ENCODE results near the gene CRYAA.
"Not testable (repeated sequence)": the region's sequence is repeated elsewhere in the genome, so short reads cannot be mapped to it uniquely, and the experiment has no call there.

Gene CRYAA

DNA sequence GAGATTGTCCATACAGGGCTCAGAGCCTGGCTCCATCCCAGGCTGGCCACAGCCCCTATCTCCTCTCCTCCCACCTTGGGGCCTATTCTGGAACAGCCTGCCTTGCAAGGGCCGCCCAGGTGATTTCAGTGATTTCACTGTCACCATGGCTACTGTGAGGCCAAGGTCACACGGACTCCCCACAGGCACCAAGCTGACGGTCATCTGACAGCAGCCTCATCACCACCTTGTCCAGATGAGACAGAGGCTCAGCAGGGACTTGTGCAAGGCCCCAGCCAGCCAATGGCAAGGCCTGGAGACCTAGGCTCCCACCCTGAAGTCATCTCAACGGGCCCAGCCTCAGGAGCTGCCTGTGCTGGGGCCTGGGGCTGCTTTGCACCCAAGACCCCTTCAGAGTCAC, 6.2 kb downstream of the CRYAA start:
- POLR2A ChIA-PET; DNase-seq (ENCODE audit: extremely low spot score); CTCF ChIA-PET: not testable (repeated sequence)

DNA sequence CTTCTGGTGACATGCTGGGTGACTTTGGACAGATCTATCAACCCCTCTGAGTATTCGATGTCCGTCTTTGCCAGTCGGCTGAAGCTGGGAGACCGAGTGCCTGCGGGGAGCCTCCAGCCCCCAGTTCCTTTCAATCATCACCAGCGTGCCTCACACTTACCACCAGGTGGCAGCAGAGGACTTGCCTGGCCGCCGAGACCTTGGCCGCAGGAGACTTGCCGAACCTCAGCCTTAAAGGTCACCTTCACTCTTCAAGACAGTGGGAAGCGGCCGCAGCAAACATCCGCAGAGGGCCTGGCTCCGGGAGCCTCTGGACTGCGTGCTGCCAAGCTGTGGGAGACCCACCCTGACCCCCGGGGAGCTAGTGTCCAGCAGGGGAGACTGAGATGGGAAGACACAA, 7.8 kb downstream of the CRYAA start:
- DNase-seq (ENCODE audit: extremely low spot score); POLR2A ChIA-PET; CTCF ChIA-PET: not testable (repeated sequence)

GRCh38 chr21:43177043-43177906, 8.5 kb downstream of the CRYAA start:
- POLR2A ChIA-PET; DNase-seq (ENCODE audit: extremely low spot score); CTCF ChIA-PET: not testable (repeated sequence)

- POLR2A ChIA-PET; DNase-seq (ENCODE audit: extremely low spot score); CTCF ChIA-PET: not testable (repeated sequence)
These were observed 9.5 kb downstream of the CRYAA start for GRCh38 chr21:43178175-43178826.

DNA sequence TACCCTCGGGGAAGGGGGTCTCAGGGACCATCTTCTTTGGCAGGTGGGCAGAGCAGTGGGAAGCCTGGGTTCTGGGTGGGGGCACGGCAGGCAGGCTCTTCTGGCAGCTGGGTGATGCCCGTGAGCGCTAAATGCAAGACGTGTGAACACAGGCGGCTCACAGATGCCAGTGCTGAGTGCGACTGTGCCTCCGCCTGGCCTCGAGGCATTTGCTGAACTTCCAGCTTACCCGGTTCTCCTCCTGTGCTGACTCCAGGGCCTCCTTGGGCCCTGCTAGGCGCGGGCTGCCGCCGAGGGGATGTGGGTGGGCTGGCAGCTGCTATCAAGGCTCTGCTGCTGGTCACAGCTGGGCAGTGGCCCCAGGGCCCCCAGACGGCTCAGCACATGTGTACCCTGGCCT, 12.2 kb downstream of the CRYAA start:
- CTCF ChIA-PET; POLR2A ChIA-PET; DNase-seq (ENCODE audit: extremely low spot score): not testable (repeated sequence)

DNA sequence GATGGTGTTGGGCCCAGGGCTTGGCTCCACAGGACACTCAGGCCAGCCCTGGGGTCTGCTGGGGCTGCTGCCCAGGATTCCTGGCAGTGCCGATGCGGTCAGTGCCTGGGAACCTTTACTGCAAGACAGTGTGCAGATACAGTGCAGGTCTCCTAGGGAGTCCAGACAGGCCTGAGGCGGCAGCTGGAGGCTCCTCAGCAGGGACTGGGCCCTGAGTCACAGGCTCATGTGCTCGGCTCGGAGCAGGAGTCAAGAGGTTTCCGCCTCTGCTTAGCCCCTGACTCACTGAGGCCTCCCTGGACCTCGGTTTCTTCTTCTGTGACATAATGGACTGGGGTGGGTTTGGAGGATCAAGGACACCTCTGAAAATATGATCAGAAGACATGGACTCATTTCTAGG, 18.5 kb downstream of the CRYAA start:
- DNase-seq (ENCODE audit: extremely low spot score); POLR2A ChIA-PET; CTCF ChIA-PET: not testable (repeated sequence)

DNA sequence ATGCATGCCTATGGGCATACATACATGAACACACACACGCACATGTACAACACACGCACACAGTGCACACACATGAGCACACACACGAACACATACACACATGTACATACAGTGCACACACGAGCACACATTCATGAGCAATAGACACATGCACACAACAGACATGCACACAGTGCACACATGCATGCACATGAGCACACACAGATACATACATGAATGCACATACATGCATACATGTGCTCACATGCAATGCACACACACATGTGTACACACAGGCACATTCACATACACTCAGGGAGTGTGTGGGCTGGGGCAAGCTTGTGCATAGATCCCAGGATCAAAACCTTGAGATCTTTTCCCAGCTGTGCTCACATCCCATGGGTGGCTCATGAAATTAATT, 18.9 kb downstream of the CRYAA start:
- TF ChIP-seq CTBP1 (IDR thresholded peaks at IDR 0.05; ENCODE audit: borderline replicate concordance): no peak
- TF ChIP-seq TARDBP (IDR thresholded peaks at IDR 0.05): no peak
- TF ChIP-seq FOXK2 (IDR thresholded peaks at IDR 0.05): no peak
- no peak for TF ChIP-seq HDGF (IDR thresholded peaks at IDR 0.05; ENCODE audit: borderline replicate concordance)
- no peak for TF ChIP-seq SP1 (IDR thresholded peaks at IDR 0.05)
- TF ChIP-seq, protein P1, sequence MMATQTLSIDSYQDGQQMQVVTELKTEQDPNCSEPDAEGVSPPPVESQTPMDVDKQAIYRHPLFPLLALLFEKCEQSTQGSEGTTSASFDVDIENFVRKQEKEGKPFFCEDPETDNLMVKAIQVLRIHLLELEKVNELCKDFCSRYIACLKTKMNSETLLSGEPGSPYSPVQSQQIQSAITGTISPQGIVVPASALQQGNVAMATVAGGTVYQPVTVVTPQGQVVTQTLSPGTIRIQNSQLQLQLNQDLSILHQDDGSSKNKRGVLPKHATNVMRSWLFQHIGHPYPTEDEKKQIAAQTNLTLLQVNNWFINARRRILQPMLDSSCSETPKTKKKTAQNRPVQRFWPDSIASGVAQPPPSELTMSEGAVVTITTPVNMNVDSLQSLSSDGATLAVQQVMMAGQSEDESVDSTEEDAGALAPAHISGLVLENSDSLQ (IDR thresholded peaks at IDR 0.05): no peak
- no peak for TF ChIP-seq L3MBTL2 (conservative IDR thresholded peaks at IDR 0.05)
- no peak for TF ChIP-seq ELF4 (IDR thresholded peaks at IDR 0.05)
- TF ChIP-seq BHLHE40 (IDR thresholded peaks at IDR 0.05; ENCODE audit: borderline replicate concordance): no peak
- no peak for DNase-seq (ENCODE audit: extremely low spot score)
- POLR2A ChIA-PET: no interaction called here
- CTCF ChIA-PET: no interaction called here

DNA sequence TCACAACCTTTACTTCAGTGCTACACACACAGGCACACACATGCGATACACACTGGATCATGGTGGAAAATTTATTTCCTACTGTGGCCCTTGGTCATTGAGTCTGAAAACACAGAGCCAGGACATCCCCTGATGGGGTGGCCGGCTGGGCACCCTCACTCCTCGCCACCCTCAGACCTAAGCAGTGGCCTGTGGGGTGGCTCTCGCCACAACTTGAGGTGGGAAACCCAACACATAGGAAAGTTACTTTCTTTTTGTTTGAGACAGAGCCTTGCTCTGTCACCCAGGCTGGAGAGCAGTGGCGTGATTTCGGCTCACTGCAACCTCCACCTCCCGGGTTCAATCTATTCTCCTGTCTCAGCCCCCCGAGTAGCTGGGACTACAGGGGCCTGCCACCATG, 19.4 kb downstream of the CRYAA start:
- TF ChIP-seq L3MBTL2 (conservative IDR thresholded peaks at IDR 0.05) (no peak), ZNF384 (IDR thresholded peaks at IDR 0.05) (no peak), HDGF (IDR thresholded peaks at IDR 0.05; ENCODE audit: borderline replicate concordance) (no peak), ARNT (IDR thresholded peaks at IDR 0.05) (no peak), ELF4 (IDR thresholded peaks at IDR 0.05) (no peak), SP1 (IDR thresholded peaks at IDR 0.05) (no peak), FOXM1 (IDR thresholded peaks at IDR 0.05; ENCODE audit: borderline replicate concordance) (no peak)
- ChIA-PET CTCF (no interaction called here), POLR2A (no interaction called here)
- no peak for DNase-seq (ENCODE audit: extremely low spot score)

DNA sequence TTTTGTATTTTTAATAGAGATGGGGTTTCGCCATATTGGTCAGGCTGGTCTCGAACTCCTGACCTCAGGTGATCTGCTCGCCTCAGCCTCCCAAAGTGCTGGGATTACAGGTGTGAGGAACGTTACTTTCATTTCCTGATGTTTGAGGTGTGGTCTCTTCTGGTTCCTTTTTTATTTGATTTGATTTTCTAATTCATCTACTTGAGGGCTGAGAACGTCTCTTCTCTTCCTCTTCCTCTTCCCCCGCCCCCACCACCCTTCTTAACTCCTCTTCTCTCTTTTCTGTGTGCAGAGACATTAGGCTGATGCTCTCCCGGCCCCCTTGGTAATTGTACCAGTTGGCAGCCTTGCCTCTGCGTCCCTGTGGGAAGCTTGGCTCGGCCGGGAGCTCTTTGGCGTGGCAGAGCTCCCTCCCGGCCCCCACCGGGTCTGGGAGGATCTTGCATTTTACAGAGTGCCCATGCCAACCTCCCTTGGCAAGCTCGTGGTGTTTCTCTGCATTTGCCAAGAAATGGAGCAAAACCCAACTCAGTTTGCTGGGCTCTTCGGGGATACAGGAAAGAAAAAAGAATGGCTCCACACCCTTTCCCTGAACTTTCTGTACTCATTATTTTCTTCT, 19.9 kb downstream of the CRYAA start:
- no peak for DNase-seq (ENCODE audit: extremely low spot score)
- CTCF ChIA-PET: no interaction called here
- no peak for TF ChIP-seq LEF1 (IDR thresholded peaks at IDR 0.05; ENCODE audit: borderline replicate concordance)
- POLR2A ChIA-PET: no interaction called here

DNA sequence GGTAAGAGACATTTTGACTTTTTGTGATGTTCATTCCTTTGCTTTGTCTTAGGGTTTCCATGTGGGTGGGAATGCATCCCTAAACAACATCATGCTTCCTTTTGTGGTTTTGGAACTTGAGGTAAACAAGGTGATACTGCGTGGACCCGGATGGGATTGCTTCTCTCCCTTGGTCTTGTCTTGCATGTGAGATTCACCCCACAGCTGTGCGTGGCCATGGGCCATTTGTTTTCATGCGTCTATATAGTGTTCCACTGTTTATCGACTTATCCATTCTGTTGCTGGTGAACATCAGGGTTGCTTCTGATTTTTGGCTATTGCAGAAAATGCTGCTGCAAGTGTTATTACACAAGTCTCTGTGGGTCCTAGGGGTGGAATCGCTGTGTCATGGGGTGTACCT, 21.1 kb downstream of the CRYAA start:
- ChIA-PET POLR2A (no interaction called here), CTCF (no interaction called here)
- TF ChIP-seq, protein P1 (IDR thresholded peaks at IDR 0.05): no peak
- TF ChIP-seq NFRKB (IDR thresholded peaks at IDR 0.05) (no peak), SP1 (IDR thresholded peaks at IDR 0.05) (no peak), ELF4 (IDR thresholded peaks at IDR 0.05) (no peak), FOXM1 (IDR thresholded peaks at IDR 0.05; ENCODE audit: borderline replicate concordance) (no peak), LEF1 (IDR thresholded peaks at IDR 0.05; ENCODE audit: borderline replicate concordance) (no peak), CTBP1 (IDR thresholded peaks at IDR 0.05; ENCODE audit: borderline replicate concordance) (no peak), FOXK2 (IDR thresholded peaks at IDR 0.05) (no peak), HDGF (IDR thresholded peaks at IDR 0.05; ENCODE audit: borderline replicate concordance) (no peak), ARNT (IDR thresholded peaks at IDR 0.05) (no peak), BHLHE40 (IDR thresholded peaks at IDR 0.05; ENCODE audit: borderline replicate concordance) (no peak), SUZ12 (IDR thresholded peaks at IDR 0.05) (no peak), TARDBP (IDR thresholded peaks at IDR 0.05) (no peak), L3MBTL2 (conservative IDR thresholded peaks at IDR 0.05) (no peak), FOXA1 (IDR thresholded peaks at IDR 0.05) (no peak), ZNF384 (IDR thresholded peaks at IDR 0.05) (no peak)
- DNase-seq (ENCODE audit: extremely low spot score): no peak

Measured in HEK293T (cell line).